HUDEP-2 (cell line): ENCODE data around the gene XYLT2.

Source experiments
- DNase-seq, 76 experiments: peaks; one replicate each; lab custom pipeline; 2025; ENCODE audit not compliant: unreplicated experiment in 76 of 76; lab: John Stamatoyannopoulos, UW

The XYLT2 gene

DNA sequence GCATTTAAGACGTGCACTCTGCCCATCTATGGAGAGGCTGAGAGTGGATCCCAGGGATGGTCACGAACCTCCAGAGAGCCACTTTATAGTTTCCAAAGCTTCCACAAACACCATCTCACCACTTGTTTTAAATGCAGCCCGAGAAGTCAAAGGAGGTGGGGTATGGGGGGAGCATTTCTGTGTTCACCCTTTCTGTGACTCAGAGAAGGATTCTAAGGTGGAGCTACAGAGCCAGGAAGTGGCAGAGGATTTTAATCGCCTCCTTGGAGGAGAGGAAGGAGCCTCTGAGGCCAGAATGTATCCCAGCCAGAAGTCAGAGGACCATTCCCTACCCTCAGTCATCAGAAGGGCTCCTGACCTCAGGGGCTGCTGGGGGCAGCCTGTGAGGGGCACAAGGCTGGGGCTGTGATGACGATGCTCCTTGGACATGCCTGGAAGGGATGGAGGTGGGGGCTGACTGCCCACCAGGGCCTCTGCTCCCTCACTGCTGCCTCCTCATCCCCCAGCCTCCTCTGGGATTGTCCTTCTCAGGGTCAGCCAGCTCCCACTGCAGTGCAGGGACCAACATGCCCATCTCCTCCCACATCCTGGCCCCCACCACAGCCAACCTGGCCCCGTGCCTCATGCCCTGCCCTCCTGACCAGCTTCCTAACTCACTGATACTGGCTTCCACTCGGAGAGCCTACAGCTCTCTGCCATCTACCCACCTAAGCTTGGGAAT is 2.8 kb downstream of the XYLT2 start:
- DNase-seq, result no peak

DNA sequence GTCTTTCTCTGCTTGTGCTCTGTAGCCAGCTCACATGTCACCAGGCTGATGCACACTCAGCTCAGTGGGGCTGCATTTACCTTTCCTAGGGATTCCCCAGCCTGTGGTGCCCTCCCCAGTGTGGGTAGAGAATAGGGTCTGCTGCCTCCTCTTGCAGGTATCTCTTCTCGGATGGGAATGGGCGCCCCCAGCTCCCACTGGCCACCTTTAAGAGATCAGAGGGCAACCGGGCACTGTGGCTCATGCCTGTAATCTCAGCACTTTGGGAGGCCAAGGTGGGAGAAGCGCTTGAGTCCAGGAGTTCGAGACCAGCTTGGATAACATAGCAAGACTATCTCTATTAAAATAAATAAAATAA is 3.3 kb downstream of the XYLT2 start:
- DNase-seq, result no peak

DNA sequence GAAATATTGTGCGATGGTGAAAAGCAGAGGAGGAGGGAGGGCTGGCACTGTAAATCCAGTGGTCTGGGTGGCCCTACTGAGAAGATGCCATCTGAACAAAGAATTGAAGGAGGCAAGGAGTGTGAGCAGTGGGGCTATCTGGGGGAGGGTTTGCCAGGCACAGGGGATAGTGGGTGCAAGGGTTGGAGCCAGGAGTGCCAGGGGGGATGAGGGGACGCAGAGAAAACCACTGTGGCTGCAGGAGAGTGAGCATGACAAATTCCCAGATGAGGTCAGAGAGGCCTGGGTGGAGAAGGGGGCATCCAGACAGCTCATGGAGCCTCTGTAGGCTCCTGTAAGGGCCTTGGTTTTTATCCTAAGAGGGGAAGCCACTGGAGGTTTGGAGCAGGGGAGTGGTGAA is 4.8 kb downstream of the XYLT2 start:
- DNase-seq, result no peak

DNA sequence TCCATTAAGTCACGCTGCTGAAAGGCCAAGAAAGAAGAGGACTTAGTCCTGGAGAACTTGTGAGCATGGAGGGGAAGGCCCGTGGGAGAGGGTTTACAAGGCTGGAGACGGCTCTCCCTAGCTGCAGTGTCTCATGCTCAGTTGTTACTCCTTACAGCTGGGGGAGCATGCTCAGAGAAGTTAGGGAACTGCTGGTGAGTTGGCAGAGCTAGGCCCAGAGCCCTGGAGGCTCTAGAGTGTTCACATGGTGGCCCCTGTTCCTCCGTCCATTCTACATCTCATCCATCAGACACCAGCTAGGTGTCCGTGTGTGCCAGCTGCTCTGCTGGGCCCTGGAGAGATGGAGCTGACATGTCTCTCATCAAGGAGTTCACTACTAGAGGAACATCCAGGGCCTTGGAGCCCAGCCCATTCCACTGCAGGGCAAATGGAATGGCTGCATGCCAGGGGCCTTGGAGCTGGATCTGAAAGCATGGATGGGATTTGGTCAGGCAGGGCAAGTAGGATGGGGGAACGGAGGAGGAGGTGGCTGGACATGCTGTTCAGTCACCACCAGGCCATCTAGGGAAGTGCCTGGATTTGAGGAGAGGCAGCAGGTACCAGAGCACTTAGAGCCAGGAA is 6.3 kb downstream of the XYLT2 start:
- DNase-seq, result no peak

DNA sequence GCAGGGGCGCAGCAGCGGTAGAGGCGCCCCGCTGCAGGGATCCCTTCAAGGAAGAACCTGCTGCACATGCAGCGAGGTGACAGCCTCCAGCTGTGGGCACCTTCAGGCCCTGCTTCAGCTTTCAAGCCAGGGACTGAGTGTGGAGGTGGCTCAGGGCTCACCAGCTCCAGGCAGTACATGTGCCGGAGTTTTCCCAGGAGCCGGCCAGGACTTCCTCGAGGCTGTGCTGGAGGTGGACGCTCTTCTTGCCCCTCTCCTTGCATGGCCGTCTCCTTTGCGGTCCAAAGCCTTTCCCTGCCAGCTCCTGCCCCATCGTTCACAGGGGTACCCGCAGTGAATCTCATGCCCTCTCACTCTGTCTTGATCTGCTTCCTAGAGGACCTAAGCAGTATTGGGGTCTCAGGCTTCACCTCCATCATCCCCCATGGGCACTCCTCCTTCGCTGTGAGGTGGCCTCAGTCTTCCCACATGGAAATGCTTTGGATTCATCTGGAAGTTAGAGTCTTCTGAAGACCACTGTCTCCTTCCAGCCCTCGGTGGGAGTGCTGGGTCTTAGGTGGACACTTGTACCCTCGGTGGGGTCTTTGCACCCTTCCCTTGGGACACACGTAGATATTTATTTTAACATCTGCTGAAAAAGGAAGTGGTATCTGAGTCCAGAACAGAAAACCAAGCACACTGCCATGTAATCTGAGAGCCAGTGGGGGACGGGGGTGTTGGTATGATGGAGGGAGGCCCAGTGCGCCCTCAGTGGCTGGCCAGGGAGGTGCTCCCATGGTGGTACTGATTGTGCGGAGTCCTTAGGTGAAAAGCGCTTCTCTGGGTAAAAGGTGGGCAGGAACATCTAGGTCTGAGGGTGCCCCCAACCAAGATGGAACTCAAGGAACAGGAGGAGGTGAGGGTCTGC is 7.0 kb downstream of the XYLT2 start:
- DNase-seq, result no peak

DNA sequence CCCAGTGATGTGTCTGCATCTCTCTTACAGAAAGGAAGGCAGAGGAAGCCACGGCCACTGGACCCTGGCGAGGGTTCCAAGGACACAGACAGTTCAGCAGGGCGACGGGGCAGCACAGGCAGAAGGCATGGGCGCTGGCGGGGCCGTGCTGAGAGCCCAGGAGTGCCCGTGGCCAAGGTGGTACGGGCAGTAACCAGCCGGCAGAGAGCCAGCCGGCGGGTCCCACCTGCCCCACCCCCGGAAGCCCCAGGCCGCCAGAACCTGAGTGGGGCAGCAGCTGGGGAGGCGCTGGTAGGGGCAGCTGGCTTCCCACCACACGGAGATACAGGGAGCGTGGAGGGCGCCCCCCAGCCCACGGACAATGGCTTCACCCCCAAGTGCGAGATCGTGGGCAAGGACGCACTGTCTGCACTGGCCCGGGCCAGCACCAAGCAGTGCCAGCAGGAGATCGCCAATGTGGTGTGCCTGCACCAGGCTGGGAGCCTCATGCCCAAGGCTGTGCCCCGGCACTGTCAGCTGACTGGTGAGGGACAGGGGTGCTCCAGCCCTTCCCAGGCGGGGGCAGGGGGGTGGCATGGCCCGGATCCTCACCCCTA is 7.8 kb downstream of the XYLT2 start:
- DNase-seq, result no peak

DNA sequence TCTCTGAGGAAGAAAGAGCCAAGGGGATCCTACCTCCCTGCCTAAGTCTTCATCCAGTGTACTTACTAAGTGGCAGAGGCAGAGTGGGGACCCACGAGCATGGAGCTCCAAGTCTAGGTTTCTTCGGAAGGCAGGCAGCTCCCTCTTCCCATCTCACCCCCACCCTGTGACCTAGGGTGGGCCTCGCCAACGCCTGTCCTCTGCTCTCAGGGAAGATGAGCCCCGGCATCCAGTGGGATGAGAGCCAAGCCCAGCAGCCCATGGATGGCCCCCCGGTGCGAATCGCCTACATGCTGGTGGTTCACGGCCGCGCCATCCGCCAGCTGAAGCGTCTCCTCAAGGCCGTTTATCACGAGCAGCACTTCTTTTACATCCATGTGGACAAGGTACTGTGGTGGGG is 8.3 kb downstream of the XYLT2 start:
- no peak for DNase-seq

DNA sequence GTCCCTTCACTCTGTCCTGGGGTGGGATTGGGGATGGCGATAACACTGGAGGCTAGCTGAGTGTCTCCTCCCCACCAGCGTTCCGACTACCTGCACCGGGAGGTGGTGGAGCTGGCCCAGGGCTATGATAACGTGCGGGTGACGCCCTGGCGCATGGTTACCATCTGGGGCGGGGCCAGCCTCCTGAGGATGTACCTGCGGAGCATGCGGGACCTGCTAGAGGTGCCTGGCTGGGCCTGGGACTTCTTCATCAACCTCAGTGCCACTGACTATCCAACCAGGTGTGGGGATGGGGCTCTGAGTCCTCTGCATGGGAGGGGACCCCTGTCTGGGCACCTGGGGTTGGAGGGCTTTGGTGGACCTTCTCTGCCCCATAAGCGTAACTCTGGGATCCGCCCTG is 8.8 kb downstream of the XYLT2 start:
- DNase-seq, result no peak

DNA sequence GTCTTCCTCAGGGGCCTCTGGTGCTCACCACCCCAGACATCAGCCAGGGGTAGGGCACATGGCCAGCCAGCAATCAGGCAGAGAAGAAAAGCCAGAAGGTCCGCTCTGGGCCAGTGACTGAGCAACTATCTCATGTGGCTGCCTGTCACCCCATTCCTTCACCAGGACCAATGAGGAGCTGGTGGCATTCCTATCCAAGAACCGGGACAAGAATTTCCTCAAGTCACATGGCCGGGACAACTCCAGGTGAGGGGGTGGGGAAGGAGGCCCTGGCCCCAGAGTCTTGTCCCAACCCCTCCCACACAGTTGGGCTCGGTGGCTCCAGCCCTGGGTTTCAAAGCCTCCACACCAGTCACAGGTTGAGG is 9.4 kb downstream of the XYLT2 start:
- DNase-seq, result no peak

DNA sequence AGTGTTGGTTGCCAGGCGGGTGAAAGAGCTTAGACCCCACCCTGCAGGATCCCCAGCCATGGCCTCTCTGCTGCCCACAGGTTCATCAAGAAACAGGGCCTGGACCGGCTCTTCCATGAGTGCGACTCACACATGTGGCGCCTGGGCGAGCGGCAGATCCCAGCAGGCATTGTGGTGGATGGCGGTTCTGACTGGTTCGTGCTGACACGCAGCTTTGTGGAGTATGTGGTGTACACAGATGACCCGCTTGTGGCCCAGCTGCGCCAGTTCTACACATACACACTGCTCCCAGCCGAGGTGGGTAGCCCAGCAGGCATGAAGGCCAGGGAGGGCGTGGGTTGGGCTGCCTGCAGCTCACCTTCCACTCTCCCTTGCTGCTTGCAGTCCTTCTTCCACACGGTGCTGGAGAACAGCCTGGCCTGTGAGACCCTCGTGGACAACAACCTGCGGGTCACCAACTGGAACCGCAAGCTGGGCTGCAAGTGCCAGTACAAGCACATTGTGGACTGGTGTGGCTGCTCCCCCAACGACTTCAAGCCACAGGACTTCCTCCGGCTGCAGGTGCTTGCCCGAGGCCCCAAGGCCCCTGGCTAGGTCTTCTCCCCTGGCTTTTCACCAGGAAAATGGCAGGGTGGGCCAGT is 9.9 kb downstream of the XYLT2 start:
- no peak for DNase-seq

DNA sequence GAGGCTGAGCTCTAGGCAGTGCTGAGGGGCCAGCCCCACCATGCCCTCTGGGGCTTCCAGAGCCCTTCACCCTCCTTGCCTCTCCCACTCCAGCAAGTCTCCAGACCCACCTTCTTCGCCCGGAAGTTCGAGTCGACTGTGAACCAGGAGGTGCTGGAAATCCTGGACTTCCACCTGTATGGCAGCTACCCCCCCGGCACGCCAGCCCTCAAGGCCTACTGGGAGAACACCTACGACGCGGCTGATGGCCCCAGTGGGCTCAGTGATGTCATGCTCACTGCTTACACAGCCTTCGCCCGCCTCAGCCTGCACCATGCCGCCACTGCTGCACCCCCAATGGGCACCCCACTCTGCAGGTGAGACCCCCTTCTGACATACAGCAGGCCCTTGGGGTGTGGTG is 10.5 kb downstream of the XYLT2 start:
- no peak for DNase-seq

DNA sequence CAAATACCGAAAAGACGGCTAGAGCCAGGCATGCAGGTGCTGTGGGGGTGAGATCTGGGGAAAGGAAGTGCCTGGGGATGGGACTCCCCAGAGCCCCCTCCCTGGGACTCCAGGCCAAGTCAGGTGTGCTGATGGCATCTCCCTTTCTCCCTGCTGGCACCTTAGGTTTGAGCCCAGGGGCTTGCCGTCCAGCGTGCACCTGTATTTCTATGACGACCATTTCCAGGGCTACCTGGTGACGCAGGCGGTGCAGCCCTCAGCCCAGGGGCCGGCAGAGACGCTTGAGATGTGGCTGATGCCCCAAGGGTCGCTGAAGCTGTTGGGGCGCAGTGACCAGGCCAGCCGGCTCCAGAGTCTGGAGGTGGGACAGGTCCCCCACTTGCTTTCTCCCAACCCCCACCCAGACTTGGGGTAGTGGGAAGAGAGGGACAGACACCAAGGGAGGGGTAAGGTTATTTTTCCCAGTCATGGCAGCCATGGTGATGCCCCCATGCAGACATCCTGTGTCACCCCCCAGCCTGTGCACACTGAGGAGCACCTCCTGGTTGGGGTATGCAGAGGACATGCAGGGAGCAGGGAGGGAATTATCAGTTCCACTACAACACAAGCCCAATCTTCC is 11.1 kb downstream of the XYLT2 start:
- no peak for DNase-seq

DNA sequence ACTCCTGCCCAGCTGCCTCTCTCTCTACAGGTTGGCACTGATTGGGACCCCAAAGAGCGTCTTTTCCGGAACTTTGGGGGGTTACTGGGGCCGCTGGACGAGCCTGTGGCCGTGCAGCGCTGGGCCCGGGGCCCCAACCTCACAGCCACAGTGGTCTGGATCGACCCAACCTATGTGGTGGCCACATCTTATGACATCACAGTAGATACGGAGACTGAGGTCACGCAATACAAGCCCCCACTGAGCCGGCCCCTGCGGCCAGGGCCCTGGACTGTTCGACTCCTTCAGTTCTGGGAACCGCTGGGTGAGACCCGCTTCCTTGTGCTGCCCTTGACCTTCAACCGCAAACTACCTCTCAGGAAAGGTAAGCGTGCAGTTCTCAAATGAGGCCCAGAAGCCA is 12.3 kb downstream of the XYLT2 start:
- no peak for DNase-seq

DNA sequence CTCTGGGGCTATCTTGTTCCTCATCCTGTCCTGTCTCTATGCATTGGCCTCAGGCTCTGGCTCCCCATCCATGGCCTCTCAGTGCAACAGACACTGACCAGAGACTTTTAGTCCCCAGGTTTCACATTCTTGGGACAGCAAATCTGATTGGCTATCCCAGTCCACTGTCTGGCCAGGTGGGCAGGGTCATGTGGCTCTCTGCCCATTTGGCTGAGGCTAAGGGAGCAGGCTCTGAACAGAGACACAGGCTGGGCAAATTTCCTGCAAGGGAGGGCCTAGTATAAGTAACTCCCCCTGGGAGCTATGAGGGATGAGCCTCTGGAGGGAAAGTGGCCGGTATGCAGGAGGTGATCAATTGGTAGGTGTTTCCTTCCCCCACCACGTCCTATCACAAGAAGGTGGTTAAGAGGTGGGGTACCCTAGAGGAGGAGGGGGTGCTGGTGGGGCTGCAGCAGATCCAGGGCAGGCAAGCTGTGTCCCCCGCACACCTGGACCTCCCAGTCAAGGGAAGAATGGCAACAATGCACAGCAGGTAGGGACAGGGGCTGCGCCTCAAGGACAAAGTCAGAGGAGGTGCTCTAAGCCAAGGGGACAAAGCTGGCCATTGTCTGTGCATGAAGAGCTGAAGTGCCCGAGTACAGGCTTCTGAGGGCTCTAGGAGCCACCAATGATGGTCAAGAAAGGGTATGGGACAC is 13.2 kb downstream of the XYLT2 start:
- DNase-seq, result no peak

DNA sequence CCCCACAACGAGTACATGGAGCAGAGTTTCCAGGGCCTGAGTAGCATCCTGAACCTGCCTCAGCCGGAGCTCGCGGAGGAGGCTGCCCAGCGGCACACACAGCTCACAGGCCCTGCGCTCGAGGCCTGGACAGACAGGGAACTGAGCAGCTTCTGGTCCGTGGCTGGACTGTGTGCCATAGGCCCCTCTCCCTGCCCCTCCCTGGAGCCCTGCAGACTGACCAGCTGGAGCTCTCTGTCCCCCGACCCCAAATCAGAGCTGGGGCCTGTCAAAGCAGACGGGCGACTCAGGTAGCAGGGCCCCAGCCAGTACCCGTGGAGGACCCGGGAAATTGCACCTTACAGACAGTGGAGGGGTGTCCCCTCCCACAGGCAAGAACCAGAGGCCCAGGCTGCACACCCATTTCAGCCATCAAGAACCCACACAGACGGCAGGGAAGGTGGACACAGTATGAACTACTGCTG is 14.1 kb downstream of the XYLT2 start:
- DNase-seq, result no peak

DNA sequence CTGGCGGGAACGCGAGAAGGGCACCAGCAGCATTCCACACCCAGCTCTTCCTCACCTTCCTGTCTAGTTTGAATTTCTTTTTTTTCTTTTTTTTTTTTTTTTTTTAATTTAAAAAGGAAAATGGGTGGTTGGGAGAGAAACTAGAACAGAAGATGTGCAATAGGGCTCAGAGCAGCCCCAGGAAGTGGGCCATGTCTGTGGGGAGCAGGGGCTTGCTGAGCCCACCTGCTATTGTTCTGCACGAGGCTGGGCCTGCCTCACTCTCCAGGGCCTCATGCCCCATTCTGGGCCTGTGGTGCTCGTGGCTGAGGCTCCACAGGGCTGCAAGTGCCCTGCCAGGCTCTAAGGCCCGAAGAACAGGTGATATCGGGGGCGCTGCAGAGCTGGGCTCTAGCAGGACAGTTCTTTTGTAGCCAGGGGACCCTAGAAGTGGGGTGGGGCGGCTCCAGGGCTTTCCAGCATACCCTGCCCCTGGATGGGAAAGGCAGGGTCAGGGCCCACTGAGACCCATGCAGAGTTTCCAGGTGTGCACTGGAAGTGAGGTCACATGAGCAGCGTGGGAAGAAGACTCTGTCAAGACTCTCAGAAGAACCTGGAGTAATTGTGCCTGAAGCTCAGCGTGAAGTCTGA is 14.7 kb downstream of the XYLT2 start:
- no peak for DNase-seq

DNA sequence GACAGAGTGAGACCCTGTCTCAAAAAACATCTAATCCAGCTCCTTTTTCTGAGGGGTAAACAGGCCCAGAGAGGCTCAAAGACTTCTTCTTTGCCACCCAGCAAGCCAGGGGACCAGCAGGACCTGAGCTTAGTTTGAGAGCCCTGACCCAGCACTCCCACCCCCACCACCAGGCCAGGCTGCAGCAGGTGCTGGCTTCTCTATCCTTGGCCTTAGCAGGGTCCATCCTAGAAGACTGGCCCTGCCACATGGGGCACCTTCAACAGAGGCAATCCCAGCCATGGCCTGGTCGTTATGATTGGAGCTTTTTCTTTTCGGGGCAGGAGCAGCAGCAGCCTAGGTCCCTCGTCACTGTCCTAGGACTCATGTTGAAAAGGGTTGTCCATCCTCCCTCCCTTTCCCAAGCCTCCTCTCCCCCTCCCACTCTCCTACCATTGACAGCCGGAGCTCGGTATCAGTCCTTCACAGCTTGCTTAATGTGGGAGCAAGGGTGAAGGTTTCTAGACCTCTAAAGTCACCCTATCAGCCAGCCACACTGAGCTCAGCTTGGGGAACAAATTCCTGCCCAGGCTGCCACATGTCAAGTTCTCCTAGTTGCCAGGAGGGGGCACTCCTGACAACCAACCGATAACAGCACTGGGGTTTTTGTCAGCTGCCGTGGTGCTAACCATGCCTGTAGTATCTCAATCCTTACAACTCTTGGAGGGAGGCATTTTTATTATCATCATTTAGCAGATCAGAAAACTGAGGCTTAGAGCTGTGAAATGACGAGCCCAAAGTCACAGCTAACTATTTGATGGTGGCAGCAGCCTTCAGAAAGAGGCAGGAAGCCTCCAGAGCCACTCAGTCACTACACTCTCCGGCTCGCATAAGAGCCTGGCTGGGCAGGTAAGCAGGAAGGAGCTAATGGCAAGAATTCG is 15.9 kb downstream of the XYLT2 start:
- DNase-seq, result peak in 71 of 76 experiments; percentile 9 to 79 (median 53)

DNA sequence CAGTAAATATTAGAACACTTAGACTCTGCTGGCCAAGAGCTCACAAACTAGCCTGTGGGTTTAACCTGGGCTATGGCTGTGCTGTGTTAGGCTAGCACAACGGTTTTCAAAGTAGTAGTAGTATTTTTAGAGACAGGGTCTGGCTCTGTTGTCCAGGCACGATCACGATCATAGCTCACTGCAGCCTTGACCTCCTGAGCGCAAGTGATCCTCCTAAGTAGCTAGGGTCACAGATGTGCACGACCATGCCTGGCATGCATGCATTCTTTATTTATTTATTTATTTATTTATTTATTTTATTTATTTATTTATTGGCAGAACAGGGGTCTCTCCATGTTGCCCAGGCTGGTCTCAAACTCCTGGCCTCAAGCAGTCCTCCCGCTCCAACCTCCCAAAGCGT is 16.7 kb downstream of the XYLT2 start:
- DNase-seq, result no peak
